Uterus (tissue), 2 donors: ENCODE results near the gene OGFR.

Experiments used
- CTCF ChIP-seq, 4 experiments: fragments of 200-600 bp in 2 of 4; fragments of 450-650 bp in 2 of 4; sonication (generic) in 2 of 4; IDR thresholded peaks; one replicate each; pipeline ENCODE4 v1.5.1; 2016 to 2019; ENCODE audit warnings: antibody characterized with exemption in 4 of 4, mild to moderate bottlenecking in 2 of 4, moderate library complexity in 1 of 4
- POLR2A ChIP-seq, 2 donors: fragments of 450-650 bp; IDR thresholded peaks; one replicate each; pipeline ENCODE4 v1.6.1; 2016; ENCODE audit warnings: antibody characterized with exemption in 2 of 2, mild to moderate bottlenecking in 1 of 2, moderate library complexity in 1 of 2

- TF ChIP-seq CTCF (IDR thresholded peaks at IDR 0.05) (no peak), POLR2A (IDR thresholded peaks at IDR 0.05) (no peak)
These were observed 15.8 kb downstream of the OGFR start for GRCh38 chr20:62820208-62820961.
